H1 (cell line): Measurements from ENCODE around the gene RARB. TPM values are rescaled to one million over a fixed set of nuclear protein-coding genes. Genes with fewer than 3 reads are reported as not detected.

ENCODE experiments used
- CTCF ChIA-PET: fragments of 300-600 bp; sonication (Branson Sonifier 250); formaldehyde crosslinking; loops from one replicate; lab custom pipeline; 2021; ENCODE audit not compliant: partially characterized antibody; lab: Charles Lee
- POLR2A ChIA-PET: fragments of 300-600 bp; sonication (Branson Sonifier 250); formaldehyde crosslinking; loops from one replicate; lab custom pipeline; 2021; ENCODE audit warnings: inconsistent platforms; ENCODE audit not compliant: partially characterized antibody; lab: Charles Lee
- DNase-seq, 2 experiments: peaks; one replicate each; pipeline versions ENCODE4 v3.0.0 to v3.0.0-alpha.2; 2010 to 2022; ENCODE audit warnings: low spot score in 2 of 2, low read depth in 1 of 2, mixed read lengths in 1 of 2
- FAIRE-seq: peaks from 2 replicates; lab custom pipeline; 2011; peaks lifted over from hg19 to GRCh38; lab: Jason Lieb, UNC
- H2AFZ ChIP-seq: 2 replicates; pipeline ENCODE4 v1.8.1; 2012; ENCODE audit warnings: low read length, inconsistent platforms
- H2AK5ac ChIP-seq: 2 replicates; pipeline ENCODE4 v1.6.1; 2013; ENCODE audit warnings: low read depth, low read length
- H2BK120ac ChIP-seq: replicated peaks from 2 replicates; pipeline ENCODE3; 2013; ENCODE audit warnings: low read depth, low read length, inconsistent platforms
- H2BK12ac ChIP-seq: 2 replicates; pipeline ENCODE4 v1.6.1; 2013; ENCODE audit warnings: low read depth, low read length
- H2BK15ac ChIP-seq: 2 replicates; pipeline ENCODE4 v1.6.1; 2013; ENCODE audit warnings: low read length
- H2BK20ac ChIP-seq: 2 replicates; pipeline ENCODE4 v1.6.1; 2013; ENCODE audit warnings: low read length
- H2BK5ac ChIP-seq: 2 replicates; pipeline ENCODE4 v1.6.1; 2013; ENCODE audit warnings: low read depth, low read length
- H3K14ac ChIP-seq: 2 replicates; pipeline ENCODE4 v1.6.1; 2013; ENCODE audit warnings: inconsistent platforms; ENCODE audit not compliant: insufficient read length
- H3K18ac ChIP-seq: 2 replicates; pipeline ENCODE4 v1.6.1; 2013; ENCODE audit warnings: low read length; ENCODE audit errors: extremely low read depth
- H3K23ac ChIP-seq: 2 replicates; pipeline ENCODE4 v1.6.1; 2013; ENCODE audit warnings: inconsistent platforms; ENCODE audit not compliant: insufficient read length
- H3K23me2 ChIP-seq: 2 replicates; pipeline ENCODE4 v1.6.1; 2013; ENCODE audit warnings: low read depth, low read length
- H3K27ac ChIP-seq: 2 replicates; pipeline ENCODE4 v1.6.1; 2011; ENCODE audit warnings: low read depth, low read length, inconsistent platforms
- H3K27me3 ChIP-seq, 4 experiments: replicated peaks in 1 of 4; 1 replicate in 1 of 4; 2 replicates in 3 of 4; pipeline versions ENCODE4 v1.6.1 to v1.8.1; 2011 to 2013; ENCODE audit warnings: low read length in 3 of 4, mild to moderate bottlenecking in 3 of 4, inconsistent platforms in 2 of 4, mixed read lengths in 2 of 4, moderate library complexity in 1 of 4; ENCODE audit not compliant: control insufficient read depth in 3 of 4, insufficient read depth in 3 of 4; ENCODE audit errors: extremely low read depth in 1 of 4
- H3K36me3 ChIP-seq, 4 experiments: 2 replicates each; pipeline versions ENCODE4 v1.6.1 to v1.8.1; 2011 to 2013; ENCODE audit warnings: mild to moderate bottlenecking in 4 of 4, low read length in 3 of 4, moderate library complexity in 2 of 4, control low read depth in 1 of 4, inconsistent platforms in 1 of 4; ENCODE audit not compliant: insufficient read depth in 4 of 4, control insufficient read depth in 2 of 4
- H3K4ac ChIP-seq: replicated peaks from 2 replicates; pipeline ENCODE3; 2013; ENCODE audit warnings: low read length, low read depth, mixed read lengths, inconsistent platforms; ENCODE audit not compliant: insufficient read length
- H3K4me1 ChIP-seq, 4 experiments: replicated peaks in 1 of 4; 1 replicate in 1 of 4; 2 replicates in 3 of 4; pipeline versions ENCODE4 v1.6.1 to v1.8.1; 2011 to 2013; ENCODE audit warnings: low read length in 3 of 4, inconsistent platforms in 2 of 4, mixed read lengths in 1 of 4; ENCODE audit not compliant: insufficient read depth in 4 of 4, control insufficient read depth in 3 of 4
- H3K4me2 ChIP-seq, 2 experiments: 2 replicates each; pipeline versions ENCODE4 v1.6.1 to v1.8.1; 2011 to 2013; ENCODE audit warnings: low read depth in 2 of 2, low read length in 2 of 2, control low read depth in 1 of 2, inconsistent platforms in 1 of 2, mild to moderate bottlenecking in 1 of 2; ENCODE audit not compliant: insufficient read depth in 1 of 2
- H3K4me3 ChIP-seq, 4 experiments: fragments of 200-600, 300-600 bp in 1 of 4; sonication (generic), shearing (Covaris generic), sonication (Bioruptor Twin) in 1 of 4; 2 replicates each; pipeline versions ENCODE4 v1.5.1 to v1.8.1; 2011 to 2016; ENCODE audit warnings: low read length in 4 of 4, low read depth in 3 of 4, control low read depth in 2 of 4, inconsistent platforms in 2 of 4, mild to moderate bottlenecking in 2 of 4, mixed read lengths in 1 of 4, moderate library complexity in 1 of 4; ENCODE audit not compliant: insufficient read depth in 2 of 4; ENCODE audit errors: extremely low read depth in 1 of 4
- H3K56ac ChIP-seq: replicated peaks from 2 replicates; pipeline ENCODE3; 2013; ENCODE audit warnings: low read depth, mild to moderate bottlenecking, mixed read lengths, low read length, inconsistent platforms; ENCODE audit not compliant: insufficient read length
- H3K79me1 ChIP-seq: 2 replicates; pipeline ENCODE4 v1.6.1; 2013; ENCODE audit warnings: low read depth, low read length, control low read depth
- H3K79me2 ChIP-seq, 2 experiments: 2 replicates each; pipeline versions ENCODE4 v1.6.1 to v1.8.1; 2012 to 2013; ENCODE audit warnings: low read length in 2 of 2, mild to moderate bottlenecking in 2 of 2, inconsistent platforms in 1 of 2; ENCODE audit not compliant: insufficient read depth in 2 of 2, control insufficient read depth in 1 of 2
- H3K9ac ChIP-seq, 4 experiments: replicated peaks in 1 of 4; 1 replicate in 1 of 4; 2 replicates in 3 of 4; pipeline versions ENCODE4 v1.6.1 to v1.8.1; 2011 to 2013; ENCODE audit warnings: low read depth in 3 of 4, low read length in 3 of 4, control low read depth in 2 of 4, mild to moderate bottlenecking in 2 of 4, moderate library complexity in 2 of 4, inconsistent platforms in 1 of 4; ENCODE audit errors: extremely low read depth in 1 of 4
- H3K9me3 ChIP-seq, 2 experiments: 2 replicates each; pipeline versions ENCODE4 v1.6.1 to v1.8.1; 2012 to 2013; ENCODE audit warnings: mild to moderate bottlenecking in 2 of 2, moderate library complexity in 2 of 2, control low read depth in 1 of 2, inconsistent platforms in 1 of 2, low read depth in 1 of 2, low read length in 1 of 2, mixed read lengths in 1 of 2; ENCODE audit not compliant: insufficient read depth in 2 of 2
- H4K20me1 ChIP-seq, 2 experiments: replicated peaks in 1 of 2; 2 replicates each; pipeline versions ENCODE3 to v1.8.1; 2011 to 2013; ENCODE audit warnings: inconsistent platforms in 2 of 2, low read length in 2 of 2, mild to moderate bottlenecking in 1 of 2; ENCODE audit not compliant: insufficient read depth in 2 of 2, control insufficient read depth in 1 of 2
- H4K5ac ChIP-seq: 2 replicates; pipeline ENCODE4 v1.6.1; 2013; ENCODE audit warnings: low read length, low read depth, mixed read lengths, inconsistent platforms; ENCODE audit not compliant: insufficient read length
- H4K8ac ChIP-seq: 2 replicates; pipeline ENCODE4 v1.8.0; 2013; ENCODE audit warnings: mild to moderate bottlenecking, moderate library complexity, low read length, inconsistent platforms; ENCODE audit not compliant: insufficient read depth; ENCODE audit errors: extremely low read depth
- H4K91ac ChIP-seq: replicated peaks from 2 replicates; pipeline ENCODE3; 2013; ENCODE audit warnings: low read length, mixed read lengths, inconsistent platforms; ENCODE audit not compliant: insufficient read length
- MAFK ChIP-seq: IDR thresholded peaks from 2 replicates; pipeline ENCODE4 v1.6.1; 2012; ENCODE audit warnings: low read depth, mild to moderate bottlenecking, improper control_type of control experiment, low read length
- YY1 ChIP-seq: IDR thresholded peaks from 2 replicates; pipeline ENCODE4 v1.6.1; 2011; ENCODE audit warnings: low read depth, mild to moderate bottlenecking, low read length
- WGBS, 2 experiments: shearing (Covaris generic) in 1 of 2; methylation state at CpG; one replicate each; pipeline versions ENCODE4 v1.1.6 to v1.1.7; 2013 to 2015; ENCODE audit warnings: low lambda C conversion rate in 2 of 2, mixed read lengths in 2 of 2, inconsistent platforms in 1 of 2, low coverage in 1 of 2, missing lambda C conversion rate in 1 of 2; ENCODE audit not compliant: insufficient replicate concordance in 2 of 2, insufficient coverage in 1 of 2, insufficient read length in 1 of 2; ENCODE audit errors: extremely low coverage in 1 of 2, missing lambda C conversion rate in 1 of 2; 5-methylcytosine and 5-hydroxymethylcytosine counted together
- polyA plus RNA-seq, 7 experiments: library from polyadenylated mRNA; depleted of rRNA in 3 of 7; stranded (reverse) in 5 of 7; unstranded in 2 of 7; fragments of >200 nt in 5 of 7; fragments of 200-250 nt in 2 of 7; gene quantifications; 1 replicate in 5 of 7; 2 replicates in 1 of 7; 4 replicates in 1 of 7; pipeline versions ENCODE4 v1.2.1 to v1.2.3, GENCODE V29; 2011 to 2013; ENCODE audit warnings: missing spikeins in 2 of 7, mixed read lengths in 2 of 7
- total RNA-seq: library from RNA; stranded (reverse); fragmentation: NEBNext Ultra II Directional; extraction: Animal tissue kit (Norgen Biotek cat#: 25700); gene quantifications from 2 replicates; pipeline ENCODE4 v1.2.1, GENCODE V29; 2021

The RARB gene
- total and polyA plus RNA-seq, 2 of the 8 experiments (the other 6 are each of a cell fraction or from before 2014, with no cell fraction given), result 0.15 to 0.22 TPM

GRCh38 chr3:25555695-25556437 lies 127.8 kb downstream of the RARB start:
- Histone ChIP-seq H2BK15ac (no peak overlapping the region), H3K27me3 (no peaks in the 10 kb centered on the region), H3K9me3 (no peaks in the 10 kb centered on the region), H4K20me1 (no peaks in the 10 kb centered on the region), H3K9ac (no peak overlapping the region), H3K27ac (no peak overlapping the region), H3K4me1 (no peaks in the 10 kb centered on the region), H3K23ac (no peak overlapping the region), H3K18ac (no peak overlapping the region), H3K36me3 (no peaks in the 10 kb centered on the region), H2BK20ac (no peak overlapping the region), H3K79me2 (no peaks in the 10 kb centered on the region), H3K4me3 (no peak overlapping the region), H2BK120ac (no peak overlapping the region), H2BK5ac (no peak overlapping the region), H2AK5ac (no peak overlapping the region), H3K4me2 (no peak overlapping the region), H2AFZ (no peak overlapping the region), H4K91ac (no peak overlapping the region), H4K8ac (no peak overlapping the region), H2BK12ac (no peak overlapping the region), H3K79me1 (no peaks in the 10 kb centered on the region), H3K23me2 (no peaks in the 10 kb centered on the region; the same call in 1 of the 2 replicates), H4K5ac (no peak overlapping the region), H3K4ac (no peak overlapping the region), H3K14ac (no peak overlapping the region), H3K56ac (no peak overlapping the region)
- POLR2A ChIA-PET, result no interaction called here
- FAIRE-seq (no peak), DNase-seq (no peak)
- TF ChIP-seq YY1, result no peak
- no peak for TF ChIP-seq MAFK
- 80% methylated on average over 2 of the region's 2 CpGs; no CpG with 5 or more reads in 1 of the 2 experiments for WGBS, 2 experiments
- CTCF ChIA-PET, result interaction anchor here (1.2 to 3.1 kb wide), 4 partner anchors 11 to 114 kb away, joined by 3 to 9 read pairs (median 4); no protein-coding TSS in a partner anchor
